ENCODE measurements around the gene CCHCR1.

- TF ChIP-seq CTCF (IDR thresholded peaks at IDR 0.05), result no peak
- no peak for TF ChIP-seq EZH2 (IDR thresholded peaks at IDR 0.05)
Observed at GRCh38 chr6:31135710-31136109, 21.9 kb downstream of the CCHCR1 start.

Data from neural progenitor cell (in vitro differentiated cells).